HS-27A (cell line): Measurements from ENCODE around the gene RAB6B.

ENCODE experiments used
- DNase-seq: peaks from one replicate; pipeline ENCODE4 v3.0.0-alpha.2; 2012; ENCODE audit warnings: low read depth, missing footprints

Gene RAB6B

GRCh38 chr3:133835961-133836360, 59.7 kb downstream of the RAB6B start:
- DNase-seq: no peak

GRCh38 chr3:133835418-133835743, 60.3 kb downstream of the RAB6B start:
- DNase-seq: no peak

DNA sequence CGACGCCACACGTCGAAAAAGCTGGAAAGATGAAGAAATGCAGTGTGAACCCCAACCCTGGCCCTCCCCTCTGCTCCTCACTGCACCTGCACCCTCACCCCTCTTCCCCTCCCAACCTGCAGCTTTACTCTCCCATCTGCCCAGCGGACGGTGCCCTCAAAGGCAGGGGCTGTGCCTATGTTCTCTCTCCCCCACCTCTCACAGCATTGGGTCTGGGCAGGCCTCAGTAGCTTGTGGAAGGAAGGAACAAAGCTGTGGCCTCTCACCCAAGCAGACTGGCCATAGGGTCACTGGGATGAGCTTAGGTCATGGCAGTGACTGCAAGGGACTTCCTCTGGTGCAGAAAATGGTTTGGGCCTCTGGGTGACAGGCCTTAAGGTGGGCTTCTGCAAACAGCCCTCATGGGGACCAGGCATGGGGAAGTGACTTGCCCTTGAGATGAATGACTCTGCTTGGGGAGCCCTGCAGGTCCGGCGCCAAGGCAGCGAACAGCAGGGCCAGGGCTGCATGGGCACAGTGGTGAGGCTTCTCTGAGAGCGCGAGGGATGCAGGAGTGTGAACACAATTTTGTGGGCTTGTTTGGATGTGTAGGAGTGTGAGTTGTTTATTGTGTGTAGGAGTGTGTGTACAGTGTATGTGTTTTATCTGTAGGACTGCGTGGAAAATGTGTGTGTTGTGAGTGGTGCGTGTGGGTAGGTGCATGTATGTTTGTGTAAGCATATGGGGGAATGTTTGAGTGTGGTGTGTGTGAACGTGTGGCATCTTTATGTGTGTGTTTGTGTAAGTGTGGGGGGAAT, 60.9 kb downstream of the RAB6B start:
- DNase-seq: no peak

DNA sequence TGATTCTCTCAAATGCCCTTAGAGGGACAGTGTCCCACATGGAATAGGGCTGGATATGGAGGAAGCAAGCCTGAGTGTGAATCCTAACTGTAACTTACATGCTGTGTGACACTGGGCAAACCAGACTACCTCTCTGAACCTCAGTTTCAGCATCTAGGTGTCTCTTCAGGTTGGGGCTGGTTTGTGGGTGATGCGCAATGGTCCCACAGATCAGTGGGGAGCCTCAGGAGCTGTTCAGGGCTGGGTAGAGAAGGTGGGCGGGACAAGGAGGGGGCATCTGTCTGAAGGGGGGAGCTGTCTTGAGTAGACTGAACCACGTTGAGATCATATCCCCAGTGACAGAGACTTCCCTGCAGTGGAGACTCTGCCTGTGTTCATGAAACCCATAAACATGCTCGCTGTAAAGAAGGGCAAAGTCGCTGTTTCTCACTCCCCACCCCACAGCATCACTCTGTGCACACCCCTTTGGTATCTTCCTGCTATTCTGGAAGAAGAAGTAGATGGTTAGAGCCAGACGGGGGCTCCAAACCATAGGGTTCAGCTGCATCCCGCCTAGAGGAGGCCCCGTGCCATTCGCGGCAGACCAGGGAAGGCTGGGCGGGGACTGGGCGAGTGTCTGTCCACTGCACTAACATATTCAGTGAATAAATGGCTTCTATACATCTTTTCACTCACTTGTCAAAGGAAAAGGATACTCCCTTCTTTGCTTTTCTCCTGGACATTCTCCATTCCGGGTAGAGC, 61.6 kb downstream of the RAB6B start:
- DNase-seq: no peak

GRCh38 chr3:133833267-133833666, 62.4 kb downstream of the RAB6B start:
- DNase-seq: no peak

- DNase-seq: no peak
These were observed 62.9 kb downstream of the RAB6B start for GRCh38 chr3:133832802-133833144.

GRCh38 chr3:133831966-133832801, 63.5 kb downstream of the RAB6B start:
- DNase-seq: no peak

GRCh38 chr3:133830071-133830470, 65.6 kb downstream of the RAB6B start:
- DNase-seq: no peak

- DNase-seq: no peak
These were observed 66.4 kb downstream of the RAB6B start for GRCh38 chr3:133829310-133829707.

DNA sequence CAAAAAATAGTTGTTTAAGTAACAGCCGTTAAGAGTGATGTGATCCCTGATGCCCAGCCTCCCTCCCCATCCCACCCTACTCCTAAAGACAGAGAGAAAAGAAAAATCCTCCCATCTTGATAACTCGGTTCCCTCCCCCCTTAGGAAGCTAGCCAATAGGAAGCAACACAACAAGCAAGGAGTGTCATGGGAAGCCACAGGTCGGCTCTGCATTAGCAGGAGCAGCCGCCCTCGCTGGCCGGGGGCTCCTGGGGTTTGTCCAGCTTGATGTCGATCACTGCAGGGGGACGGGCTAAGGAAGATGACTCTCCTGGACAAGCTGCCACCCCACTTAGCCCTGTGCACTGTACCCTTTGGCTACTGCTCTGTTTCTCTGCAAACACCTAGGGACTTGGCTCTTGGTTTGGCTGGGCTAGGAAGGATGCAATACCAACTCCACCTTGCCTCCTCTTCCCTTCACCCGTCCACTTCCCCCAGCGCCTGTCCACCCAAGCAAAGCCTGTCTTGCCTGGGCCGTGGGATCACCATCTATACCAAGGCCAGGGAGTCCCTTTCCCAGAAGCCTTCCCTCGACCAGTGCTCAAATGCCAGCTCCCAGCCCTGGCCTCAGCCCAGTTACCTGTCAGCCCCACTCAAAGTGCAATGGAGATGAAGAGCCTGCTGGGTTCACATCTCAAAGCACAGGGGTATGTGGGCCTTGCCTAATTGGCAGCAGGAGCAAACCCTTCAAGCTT, 66.9 kb downstream of the RAB6B start:
- no peak for DNase-seq

DNA sequence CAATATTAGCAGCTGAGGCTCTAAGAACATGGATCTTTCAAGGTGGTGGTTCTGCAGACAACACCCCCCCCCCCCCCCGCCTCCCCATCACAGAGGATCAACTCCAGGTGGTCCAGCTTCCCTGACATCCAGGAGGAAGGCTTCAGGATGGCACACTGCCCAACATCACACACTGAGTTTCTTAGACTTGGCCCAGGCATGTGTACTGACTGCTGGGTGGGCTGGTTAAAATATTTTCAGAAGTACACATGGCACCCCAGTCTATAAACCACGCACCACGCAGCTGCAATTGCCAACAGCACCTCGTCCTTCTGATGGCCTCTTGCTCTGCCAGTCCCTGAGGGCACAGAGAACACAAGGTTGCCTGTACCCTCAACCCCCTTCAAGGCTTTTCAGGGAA, 68.0 kb downstream of the RAB6B start:
- no peak for DNase-seq

DNA sequence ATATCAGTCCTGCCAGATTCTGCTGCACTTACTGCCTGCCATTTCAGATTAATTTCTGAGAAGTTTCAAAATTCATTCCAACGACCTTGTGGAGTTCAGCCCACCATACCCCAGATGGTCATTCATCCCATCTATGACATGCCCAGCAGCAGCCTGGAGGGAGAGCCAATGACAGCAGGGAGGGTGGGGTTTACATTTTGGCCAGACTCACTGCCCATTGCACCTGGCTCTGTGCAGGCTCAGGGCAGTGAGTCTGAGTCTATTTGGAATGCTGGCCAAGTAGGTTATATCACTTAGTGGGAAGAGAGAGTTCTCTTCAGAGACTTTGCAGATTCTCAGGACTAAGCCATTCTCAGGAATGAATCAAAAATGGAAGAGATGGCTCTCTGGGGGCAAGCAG, 68.5 kb downstream of the RAB6B start:
- no peak for DNase-seq

DNA sequence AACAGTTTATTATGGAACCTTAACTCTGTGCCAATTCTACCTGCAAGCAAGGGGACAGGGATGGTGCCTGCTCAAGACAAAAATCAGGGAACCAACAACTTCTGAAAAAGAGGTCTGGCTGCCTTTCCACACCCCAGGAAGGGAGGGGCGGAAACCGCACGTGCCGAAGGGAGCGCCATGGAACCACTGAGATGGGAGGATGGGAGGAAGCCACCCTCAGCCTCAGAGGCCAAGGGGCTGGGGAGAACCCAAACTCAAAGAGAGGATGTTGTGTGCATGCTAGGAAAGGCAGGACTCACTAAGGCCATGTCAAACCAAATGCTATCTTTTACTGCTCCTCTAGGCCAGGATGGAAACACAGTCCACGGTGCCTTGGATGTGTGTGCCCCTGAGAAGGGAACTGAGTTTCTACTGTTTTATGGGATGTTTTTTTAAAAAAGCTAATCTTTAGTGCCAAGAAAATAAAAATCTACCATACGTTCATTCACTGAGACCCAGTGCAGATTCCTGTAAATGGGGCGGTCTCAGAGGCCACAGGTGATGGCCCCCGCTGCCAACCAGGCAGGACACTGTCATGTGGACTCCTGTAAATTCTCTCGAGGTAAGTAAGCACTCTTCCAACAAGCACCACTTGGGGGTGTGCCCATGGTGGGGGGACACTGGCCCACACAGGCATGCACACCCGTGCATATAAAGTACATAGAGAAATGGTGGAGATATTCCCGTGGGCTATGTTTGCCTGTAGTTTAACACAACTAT, 69.5 kb downstream of the RAB6B start:
- DNase-seq: no peak

DNA sequence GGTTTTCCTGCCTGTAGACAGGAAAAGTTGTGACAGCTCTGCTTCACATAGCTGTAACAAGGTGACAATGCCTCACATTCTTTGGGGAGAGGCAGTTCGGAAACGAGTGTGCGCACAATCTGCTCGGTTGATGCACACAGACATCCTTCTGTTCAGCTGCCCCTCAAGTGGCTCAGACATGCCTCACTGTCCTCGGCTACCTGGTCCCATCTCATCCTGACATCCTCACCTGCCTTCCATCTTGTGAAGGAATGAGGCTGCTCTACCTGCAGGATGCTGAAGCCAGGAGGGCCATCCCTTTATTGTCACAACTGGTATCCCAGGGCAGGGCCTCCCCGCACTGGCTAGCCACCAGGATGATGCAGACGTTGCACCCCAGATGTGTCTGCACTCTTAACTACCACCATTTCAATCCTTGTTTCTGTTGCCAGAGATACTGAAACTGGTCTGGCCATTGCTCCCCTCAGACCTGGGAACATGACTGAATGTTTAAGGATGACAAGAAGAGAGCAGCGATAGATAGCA, 70.7 kb downstream of the RAB6B start:
- DNase-seq: no peak

DNA sequence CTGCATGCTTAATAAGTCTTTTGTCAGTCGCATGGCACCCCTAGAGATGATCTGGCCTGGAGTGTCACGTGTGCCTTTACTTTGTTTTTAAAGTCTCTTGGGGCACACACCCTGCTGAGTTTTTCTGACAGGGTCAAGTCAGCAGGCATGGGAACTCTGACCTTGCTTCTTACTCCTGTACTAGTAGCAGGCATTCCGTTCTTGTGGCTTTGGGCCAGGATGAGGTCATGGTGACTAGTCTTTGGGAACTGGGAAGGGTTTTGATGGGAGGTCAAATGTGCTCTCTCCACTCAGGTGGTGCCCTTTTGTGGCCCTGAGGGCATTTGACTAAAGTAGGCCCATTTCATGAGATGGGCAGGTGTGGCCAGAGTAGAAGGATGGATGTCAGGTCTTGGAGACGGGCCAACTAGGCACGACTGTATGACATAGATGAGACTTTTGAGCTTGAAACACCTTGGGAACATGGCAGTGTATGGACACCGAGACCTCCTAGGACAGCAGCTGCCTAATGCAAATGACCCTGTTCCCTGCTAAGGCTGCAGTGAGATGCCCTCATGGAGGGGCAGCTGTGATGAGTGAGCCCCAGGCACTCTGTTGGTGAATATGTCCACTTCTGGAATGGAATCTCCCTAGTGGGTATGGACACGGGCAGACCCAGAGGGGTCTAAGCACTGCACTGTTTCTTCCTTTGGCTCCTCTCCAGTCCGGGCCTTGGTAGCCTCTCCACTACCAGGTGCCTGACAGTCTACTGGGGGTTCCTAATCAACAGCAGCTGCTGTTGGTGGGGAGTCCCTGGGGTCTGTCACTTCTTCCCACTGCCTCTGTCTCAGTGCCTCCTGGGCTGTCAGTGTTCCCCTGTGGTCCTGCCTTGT, 73.7 kb downstream of the RAB6B start:
- peak; percentile 56 for DNase-seq

DNA sequence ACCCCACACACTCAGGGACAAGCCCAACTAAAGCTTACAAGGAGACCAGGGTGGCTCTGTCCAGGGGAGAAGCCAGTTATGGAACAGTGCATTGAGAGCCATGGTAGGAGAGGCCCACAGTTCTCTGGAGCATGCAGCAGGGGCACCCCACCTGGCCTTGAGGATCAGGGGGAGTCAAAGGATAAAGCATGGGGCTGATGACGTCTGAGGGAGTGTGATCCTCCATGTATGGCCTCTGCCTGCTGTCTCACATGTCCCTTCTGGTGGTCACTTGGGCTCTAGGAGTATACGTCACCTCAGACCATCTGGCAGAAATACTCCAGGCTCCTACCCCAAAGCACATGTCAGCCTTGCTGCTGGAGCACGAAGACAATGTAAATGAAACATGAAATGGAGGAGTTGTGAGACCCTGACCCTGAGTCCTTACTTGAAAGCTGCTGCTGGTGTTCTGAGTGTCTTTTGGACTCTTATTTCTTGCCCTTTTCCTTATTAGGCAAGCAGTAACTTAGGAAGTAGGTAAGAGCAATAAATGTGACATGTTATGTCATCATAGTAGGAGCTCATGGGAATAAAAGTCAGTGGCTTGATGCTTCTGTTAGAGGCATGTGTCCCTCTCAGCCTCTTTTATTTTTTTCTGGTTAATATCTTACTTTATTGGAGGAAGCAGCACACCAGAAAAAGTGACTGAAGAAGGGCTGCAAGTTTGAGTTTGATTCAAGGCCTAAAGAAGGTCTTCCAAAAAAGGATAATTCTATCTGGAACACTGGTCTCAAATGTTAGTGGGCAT, 74.6 kb downstream of the RAB6B start:
- no peak for DNase-seq

DNA sequence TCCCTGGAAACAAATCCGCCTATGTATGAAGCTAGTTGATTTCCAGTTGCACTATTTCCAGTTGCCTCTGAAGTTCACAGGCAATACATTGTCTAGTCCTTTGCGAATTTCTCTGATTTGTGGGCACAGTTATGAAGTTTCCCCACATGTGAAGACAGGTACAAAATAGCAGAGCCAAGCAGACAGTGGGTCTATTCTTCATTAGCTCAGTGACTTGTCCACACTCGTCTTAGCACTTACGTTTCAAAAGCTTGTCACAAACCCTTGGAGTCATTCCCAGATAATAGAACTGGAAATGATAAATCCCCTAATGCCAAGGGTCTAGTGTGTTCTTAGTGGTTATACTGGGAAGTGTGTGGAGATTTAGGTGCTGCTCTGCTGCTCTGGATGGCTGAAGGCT, 75.6 kb downstream of the RAB6B start:
- DNase-seq: no peak

- no peak for DNase-seq
These were observed 80.3 kb downstream of the RAB6B start for GRCh38 chr3:133815386-133815785.

DNA sequence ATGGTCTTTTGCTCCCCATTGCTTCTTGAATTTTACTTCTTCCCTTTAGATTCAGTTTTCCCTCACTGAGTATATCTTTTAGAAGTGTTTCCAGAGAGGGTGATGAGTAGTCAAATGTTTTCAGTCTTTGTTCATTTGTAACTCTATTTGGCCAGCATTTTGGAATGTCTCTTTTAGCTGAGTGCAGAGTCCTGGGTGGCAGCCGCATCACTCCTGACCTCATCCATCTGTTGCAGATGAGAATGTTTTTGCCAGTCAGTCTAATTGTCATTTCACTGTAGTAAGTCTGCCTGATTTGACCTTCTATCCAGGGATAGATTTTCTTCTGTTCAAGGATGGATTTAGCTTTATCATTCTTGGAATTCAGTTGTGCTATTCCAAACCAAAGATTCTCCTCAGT, 82.8 kb downstream of the RAB6B start:
- no peak for DNase-seq
